Epidermal melanocyte (primary cell): ENCODE measurements around the gene BRD2.

Experiments used
- DNase-seq: peaks from one replicate; pipeline ENCODE4 v3.0.0; 2011; ENCODE audit warnings: low spot score; ENCODE audit not compliant: insufficient read length

BRD2 gene

DNA sequence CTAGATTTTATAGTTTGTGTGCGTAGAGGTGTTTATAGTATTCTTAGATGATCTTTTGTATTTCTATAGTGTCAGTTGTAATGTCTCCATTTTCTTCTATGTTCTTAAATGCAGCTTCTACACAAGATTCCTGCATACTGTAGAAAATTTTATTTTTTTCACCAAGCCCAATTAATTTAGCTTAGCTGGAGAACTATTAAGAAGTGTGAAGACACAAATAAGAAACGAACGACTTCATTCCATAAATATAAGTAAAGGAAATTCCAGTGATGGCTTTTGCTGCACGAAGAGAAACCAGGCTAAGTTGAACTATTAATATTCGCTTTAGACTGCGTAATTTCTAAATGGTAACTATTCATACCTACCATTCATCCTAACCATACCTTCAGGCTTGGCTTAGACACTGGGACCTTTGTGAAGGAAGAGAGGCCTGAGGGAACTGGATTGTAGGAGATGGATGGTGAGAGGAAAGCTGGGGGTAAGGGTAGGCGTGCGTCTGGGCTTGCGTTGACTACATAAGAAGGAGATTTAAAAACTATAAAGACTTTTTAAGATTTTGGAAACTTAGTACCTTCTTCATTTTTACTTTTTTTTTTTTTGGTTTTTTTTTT is 25.1 kb downstream of the BRD2 start:
- no peak for DNase-seq

GRCh38 chr6:32995448-32995847 is 27.1 kb downstream of the BRD2 start:
- DNase-seq: no peak

- no peak for DNase-seq
Measured at GRCh38 chr6:33000055-33000454, 31.7 kb downstream of the BRD2 start.

- no peak for DNase-seq
Measured at GRCh38 chr6:33001685-33002084, 33.3 kb downstream of the BRD2 start.

DNA sequence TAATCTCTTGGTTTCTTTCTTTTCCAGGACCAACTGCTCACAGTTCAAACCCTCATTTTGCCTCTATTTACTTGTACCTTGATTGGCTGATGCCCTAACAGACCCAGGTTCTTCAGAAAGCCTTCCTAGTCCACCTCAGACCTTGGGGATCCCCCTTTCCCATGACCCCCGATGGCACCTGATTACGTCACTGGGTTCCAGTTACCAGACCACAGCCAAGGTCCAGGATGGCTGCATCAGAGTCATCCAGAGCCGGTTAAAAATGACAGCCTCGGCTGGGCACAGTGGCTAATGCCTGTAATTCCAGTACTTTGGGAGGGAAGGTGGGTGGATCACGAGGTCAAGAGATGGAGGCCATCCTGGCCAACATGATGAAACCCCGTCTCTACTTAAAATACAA is 36.5 kb downstream of the BRD2 start:
- DNase-seq: no peak

- no peak for DNase-seq
Measured at GRCh38 chr6:33007831-33008400, 39.5 kb downstream of the BRD2 start.

GRCh38 chr6:33008944-33009861 is 40.8 kb downstream of the BRD2 start, which contains the start of gene HLA-DOA:
Gene HLA-DOA, minus strand, starts transcription at chr6:33009591.
- peak; percentile 57 for DNase-seq

GRCh38 chr6:33010356-33010755 is 42.0 kb downstream of the BRD2 start:
- DNase-seq: no peak

DNA sequence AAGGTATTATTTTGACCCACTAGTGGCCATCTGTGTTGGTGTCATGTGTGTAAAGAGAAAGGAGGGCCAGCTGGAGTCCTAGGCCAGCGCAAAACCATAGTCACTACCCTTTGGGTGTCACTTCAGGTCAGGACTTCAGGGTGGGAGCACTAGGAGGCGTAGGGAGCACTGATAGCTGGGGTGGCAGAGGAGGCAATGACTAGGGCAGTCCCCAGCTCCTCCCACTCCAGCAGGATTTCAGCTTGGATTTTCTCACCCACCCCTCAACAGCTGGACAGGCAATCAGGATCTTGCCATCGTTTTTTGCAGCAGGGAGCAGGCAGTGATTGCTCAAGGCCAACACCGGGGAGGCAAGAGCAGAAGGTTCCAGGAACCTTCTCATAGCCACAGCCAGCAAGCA is 45.2 kb downstream of the BRD2 start:
- DNase-seq: no peak

- DNase-seq: peak; percentile 66
Measured at GRCh38 chr6:33014841-33015634, 46.6 kb downstream of the BRD2 start.

DNA sequence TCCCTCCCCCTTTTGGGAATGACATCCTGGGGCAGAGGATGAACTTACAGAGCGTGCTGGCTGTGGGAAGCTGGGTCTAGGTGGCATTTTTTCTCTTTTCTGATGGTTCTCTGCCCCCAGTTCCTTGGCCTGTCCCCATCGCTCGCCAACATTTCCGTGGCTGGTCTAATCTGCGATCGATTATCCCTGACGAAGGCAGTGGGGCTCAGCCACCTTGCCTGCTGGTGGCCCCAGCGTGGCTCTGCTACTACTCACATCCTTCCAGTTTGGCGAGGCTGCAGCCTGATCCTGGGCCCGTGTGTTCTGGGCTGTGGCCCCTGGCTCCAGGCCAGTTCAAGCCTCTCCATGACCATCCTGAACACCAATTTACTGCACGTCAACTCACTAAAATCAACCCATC is 47.4 kb downstream of the BRD2 start:
- DNase-seq: no peak

DNA sequence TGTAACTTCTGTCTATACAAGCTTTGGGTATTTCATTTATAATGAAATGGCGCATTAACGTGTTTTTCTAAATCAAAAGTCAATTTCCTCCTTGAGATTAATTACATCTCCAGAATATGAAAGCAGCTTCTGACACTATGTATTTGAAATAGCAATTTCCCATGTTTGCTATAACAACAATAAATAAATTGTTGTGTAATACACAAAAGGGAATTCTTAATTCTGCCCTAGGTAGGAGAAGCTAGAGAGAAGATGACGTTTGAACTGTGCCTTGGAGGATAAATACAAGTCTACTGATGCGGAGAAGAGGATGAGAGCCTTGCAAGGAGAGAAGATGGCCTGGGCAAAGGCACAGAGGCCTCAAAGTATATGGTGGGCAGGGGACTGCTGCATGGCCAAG is 48.6 kb downstream of the BRD2 start:
- no peak for DNase-seq

- DNase-seq: no peak
Measured at GRCh38 chr6:33017694-33018353, 49.4 kb downstream of the BRD2 start.

DNA sequence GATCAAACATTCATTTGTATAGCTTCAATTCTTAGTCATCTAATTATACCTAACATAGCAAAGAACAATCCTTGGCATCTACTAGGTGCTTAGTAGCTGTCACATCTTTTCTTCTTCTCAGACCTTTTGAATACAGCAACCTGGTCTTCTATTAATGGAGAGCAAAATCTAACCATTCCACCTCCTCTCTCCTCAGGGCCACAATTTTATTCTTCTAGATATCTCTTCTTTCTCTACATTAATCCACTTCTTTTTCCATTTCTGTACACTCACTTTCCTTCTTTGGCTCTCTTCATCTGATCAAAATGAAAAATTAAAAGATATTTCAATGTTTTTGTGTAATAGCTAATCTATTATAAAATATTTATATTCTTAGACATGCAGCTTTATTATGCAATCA is 50.0 kb downstream of the BRD2 start:
- DNase-seq: no peak

- DNase-seq: peak; percentile 25
Measured at GRCh38 chr6:33018904-33019303, 50.5 kb downstream of the BRD2 start.

- no peak for DNase-seq
Measured at GRCh38 chr6:33019372-33019771, 51.0 kb downstream of the BRD2 start.

GRCh38 chr6:33021917-33022316 is 53.5 kb downstream of the BRD2 start:
- DNase-seq: no peak

- DNase-seq: no peak
Measured at GRCh38 chr6:33023536-33023935, 55.1 kb downstream of the BRD2 start.

DNA sequence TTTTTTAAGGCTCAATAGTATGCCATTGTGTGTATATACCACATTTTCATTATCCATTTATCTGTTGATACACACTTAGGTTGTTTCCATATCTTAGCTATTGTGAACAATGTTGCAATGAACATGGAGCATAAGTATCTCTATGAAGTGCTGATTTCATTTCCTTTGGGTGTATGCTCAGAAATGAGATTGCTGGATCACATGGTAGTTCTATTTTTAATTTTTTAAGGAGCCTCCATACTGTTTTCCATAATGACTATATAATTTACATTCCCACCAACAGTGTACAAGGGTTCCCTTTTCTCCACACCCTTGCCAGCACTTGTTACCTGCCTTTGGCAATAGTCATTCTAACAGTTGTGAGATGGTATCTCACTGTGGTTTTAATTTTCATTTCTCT is 56.1 kb downstream of the BRD2 start:
- no peak for DNase-seq

- no peak for DNase-seq
Measured at GRCh38 chr6:33028220-33028849, 59.9 kb downstream of the BRD2 start.
